RCC 7860 (cell line): ENCODE results near the gene NPIPB6.

ENCODE experiments used
- DNase-seq: peaks from one replicate; pipeline ENCODE4 v3.0.0-alpha.2; 2015; ENCODE audit warnings: low spot score
- FAIRE-seq: peaks from 2 replicates; lab custom pipeline; 2012; peaks lifted over from hg19 to GRCh38; lab: Jason Lieb, UNC

NPIPB6 gene

GRCh38 chr16:28324235-28324886 is 38.9 kb downstream of the NPIPB6 start:
- no peak for DNase-seq
- FAIRE-seq, result no peak

GRCh38 chr16:28321700-28322411 is 41.5 kb downstream of the NPIPB6 start:
- DNase-seq (no peak), FAIRE-seq (no peak)

- DNase-seq (no peak), FAIRE-seq (no peak)
These were observed 42.6 kb downstream of the NPIPB6 start for GRCh38 chr16:28320741-28321140.

DNA sequence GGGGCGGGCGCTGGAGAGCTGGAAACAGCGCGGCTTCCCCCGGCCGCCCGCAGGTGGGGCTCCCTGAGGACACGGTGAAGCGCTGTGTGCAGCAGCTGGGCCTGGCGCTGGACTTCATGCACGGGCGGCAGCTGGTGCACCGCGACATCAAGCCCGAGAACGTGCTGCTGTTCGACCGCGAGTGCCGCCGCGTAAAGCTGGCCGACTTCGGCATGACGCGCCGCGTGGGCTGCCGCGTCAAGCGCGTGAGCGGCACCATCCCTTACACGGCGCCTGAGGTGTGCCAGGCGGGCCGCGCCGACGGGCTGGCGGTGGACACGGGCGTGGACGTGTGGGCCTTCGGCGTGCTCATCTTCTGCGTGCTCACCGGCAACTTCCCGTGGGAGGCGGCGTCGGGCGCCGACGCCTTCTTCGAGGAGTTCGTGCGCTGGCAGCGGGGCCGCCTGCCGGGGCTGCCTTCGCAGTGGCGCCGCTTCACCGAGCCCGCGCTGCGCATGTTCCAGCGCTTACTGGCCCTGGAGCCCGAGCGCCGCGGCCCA is 43.2 kb downstream of the NPIPB6 start:
- FAIRE-seq (no peak), DNase-seq (no peak)

GRCh38 chr16:28319476-28320022 is 43.8 kb downstream of the NPIPB6 start:
- DNase-seq (no peak), FAIRE-seq (no peak)

GRCh38 chr16:28318042-28318744 is 45.1 kb downstream of the NPIPB6 start:
- DNase-seq, result no peak

GRCh38 chr16:28317040-28317880 is 46.0 kb downstream of the NPIPB6 start:
- DNase-seq (peak; percentile 19), FAIRE-seq (no peak)

More at GRCh38 chr16:28318042-28318744, 45.1 kb downstream of the NPIPB6 start:
- FAIRE-seq, result no peak

DNA sequence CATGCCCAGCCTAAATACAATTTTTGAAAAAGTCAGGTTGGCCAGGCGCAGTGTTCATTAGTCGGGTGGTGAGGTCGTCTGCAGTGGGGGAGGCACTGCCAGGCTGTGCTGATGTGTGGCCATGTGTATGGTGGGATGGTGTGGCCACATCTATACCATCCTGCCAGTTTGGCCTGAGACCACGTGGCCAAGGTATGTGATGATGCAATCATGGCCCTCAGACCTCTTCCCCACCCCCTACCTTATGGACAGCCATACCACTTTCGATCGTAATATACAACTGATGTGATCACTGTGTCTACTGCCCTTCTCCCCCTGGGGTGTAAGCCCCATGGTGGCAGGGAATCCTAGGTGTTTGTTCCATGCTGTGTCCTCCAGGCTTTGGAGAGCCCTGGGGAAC is 47.3 kb downstream of the NPIPB6 start:
- DNase-seq (no peak), FAIRE-seq (no peak)

- FAIRE-seq, result no peak
These were observed 49.7 kb downstream of the NPIPB6 start for GRCh38 chr16:28313587-28313986.

GRCh38 chr16:28312327-28312726 is 51.0 kb downstream of the NPIPB6 start:
- DNase-seq (no peak), FAIRE-seq (no peak)

More at GRCh38 chr16:28313587-28313986, 49.7 kb downstream of the NPIPB6 start:
- DNase-seq, result no peak

DNA sequence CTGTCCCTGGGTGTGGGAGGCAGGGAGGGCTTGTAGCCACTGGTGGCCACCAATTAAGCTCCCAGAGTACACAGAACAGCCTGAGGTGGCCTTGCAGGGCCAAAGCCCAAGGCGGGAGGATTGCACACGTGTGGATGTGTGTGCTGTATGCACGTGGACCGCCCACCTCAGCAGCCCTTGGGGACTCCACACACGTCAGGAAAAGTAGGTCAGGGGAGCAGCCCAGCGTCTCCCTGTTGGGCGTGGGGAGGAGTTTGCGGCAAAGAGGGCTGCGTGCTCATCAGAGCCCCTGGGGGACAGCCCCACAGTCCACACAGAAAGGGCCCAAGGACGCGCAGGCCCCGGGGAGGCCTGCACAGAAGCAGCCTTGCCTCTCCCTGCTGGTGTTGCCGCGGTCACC is 51.4 kb downstream of the NPIPB6 start:
- no peak for FAIRE-seq
- DNase-seq, result no peak

DNA sequence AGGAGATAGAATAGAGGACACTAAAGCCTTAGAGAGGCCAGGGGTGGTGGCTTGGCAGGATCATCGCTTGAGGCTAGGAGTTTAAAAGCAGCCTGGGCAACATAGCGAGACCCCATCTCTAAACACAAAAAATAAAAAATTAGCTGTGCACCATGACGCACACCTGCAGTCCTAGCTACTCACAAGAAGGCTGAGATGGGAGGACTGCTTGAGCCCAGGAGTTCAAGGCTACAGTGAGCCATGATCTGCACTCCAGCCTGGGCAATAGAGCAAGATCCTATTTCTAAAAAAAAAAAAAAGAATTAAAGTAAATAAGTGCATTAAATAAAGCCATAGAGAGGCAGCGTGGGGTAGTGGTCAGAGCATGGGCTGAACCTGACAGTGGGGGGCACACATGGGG is 51.9 kb downstream of the NPIPB6 start:
- FAIRE-seq, result no peak
- no peak for DNase-seq

GRCh38 chr16:28310796-28311195 is 52.5 kb downstream of the NPIPB6 start:
- DNase-seq (no peak), FAIRE-seq (no peak)

- FAIRE-seq, result no peak
- no peak for DNase-seq
These were observed 53.4 kb downstream of the NPIPB6 start for GRCh38 chr16:28309811-28310311.

GRCh38 chr16:28308794-28309584 is 54.3 kb downstream of the NPIPB6 start:
- FAIRE-seq (no peak), DNase-seq (no peak)

DNA sequence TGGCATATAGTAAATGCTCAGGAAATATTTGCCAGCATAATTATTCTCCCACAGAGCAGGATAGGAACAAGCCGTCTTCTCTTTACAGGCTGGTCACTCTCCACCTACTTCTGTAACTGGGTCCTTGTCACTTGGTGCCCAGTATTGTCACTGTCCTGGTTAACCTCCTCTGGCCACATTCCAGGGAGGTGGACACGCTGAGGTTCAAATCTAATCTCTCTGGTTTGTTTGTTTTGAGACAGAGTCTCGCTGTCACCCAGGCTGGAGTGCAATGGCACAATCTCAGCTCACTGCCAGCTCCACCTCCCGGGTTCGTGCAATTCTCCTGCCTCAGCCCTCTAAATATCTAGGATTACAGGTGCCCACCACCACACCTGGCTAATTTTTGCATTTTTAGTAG is 55.4 kb downstream of the NPIPB6 start:
- no peak for FAIRE-seq

DNA sequence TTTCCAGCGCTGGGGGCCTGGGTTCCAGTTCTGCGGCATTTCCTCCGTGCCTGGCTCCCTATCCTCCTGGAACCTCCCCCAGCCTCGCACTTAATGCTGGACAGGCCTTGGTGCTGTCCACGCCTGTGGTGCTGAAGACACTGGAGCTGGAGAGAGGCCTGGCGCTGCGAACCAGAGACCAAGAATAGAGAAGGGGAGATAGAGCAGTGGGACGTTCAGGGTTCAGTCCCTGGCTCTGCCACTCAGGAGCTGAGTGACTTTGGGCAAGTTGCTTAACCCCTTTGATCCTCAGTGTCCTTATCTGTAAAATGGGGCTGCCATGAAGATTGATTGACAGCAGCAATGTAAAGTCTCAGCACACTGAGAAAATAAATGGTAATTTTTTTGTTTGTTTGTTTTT is 59.1 kb downstream of the NPIPB6 start:
- FAIRE-seq (no peak), DNase-seq (no peak)

More for the DNA sequence above, 55.4 kb downstream of the NPIPB6 start:
- no peak for DNase-seq

- DNase-seq (no peak), FAIRE-seq (no peak)
These were observed 60.2 kb downstream of the NPIPB6 start for GRCh38 chr16:28303132-28303531.

GRCh38 chr16:28301620-28302019 is 61.7 kb downstream of the NPIPB6 start:
- DNase-seq (no peak), FAIRE-seq (no peak)
